Astrocyte (in vitro differentiated cells and primary cell): Measurements from ENCODE around the gene RFC3. TPM values are rescaled to one million over a fixed set of nuclear protein-coding genes. Genes with fewer than 3 reads are reported as not detected.

Source experiments
- DNase-seq: peaks from one replicate; pipeline ENCODE4 v3.0.0-alpha.2; 2010; ENCODE audit warnings: low read depth
- FAIRE-seq: peaks from 2 replicates; lab custom pipeline; 2011; peaks lifted over from hg19 to GRCh38; lab: Jason Lieb, UNC
- H2AFZ ChIP-seq: 2 replicates; pipeline ENCODE4 v1.6.0; 2012; ENCODE audit warnings: low read depth, low read length, inconsistent platforms
- H3K27ac ChIP-seq: 2 replicates; pipeline ENCODE4 v1.5.1; 2011; ENCODE audit warnings: low read depth, low read length, inconsistent platforms
- H3K27me3 ChIP-seq: 2 replicates; pipeline ENCODE4 v1.6.0; 2011; ENCODE audit warnings: low read length, inconsistent platforms; ENCODE audit not compliant: insufficient read depth
- H3K36me3 ChIP-seq: 2 replicates; pipeline ENCODE4 v1.5.1; 2011; ENCODE audit warnings: low read length, inconsistent platforms; ENCODE audit not compliant: insufficient read depth
- H3K4me1 ChIP-seq: 2 replicates; pipeline ENCODE4 v1.5.1; 2011; ENCODE audit warnings: low read length, inconsistent platforms; ENCODE audit not compliant: insufficient read depth
- H3K4me2 ChIP-seq: 2 replicates; pipeline ENCODE4 v1.6.0; 2012; ENCODE audit warnings: low read length, inconsistent platforms
- H3K4me3 ChIP-seq: 2 replicates; pipeline ENCODE4 v1.5.1; 2011; ENCODE audit warnings: low read depth, mild to moderate bottlenecking, low read length, inconsistent platforms; ENCODE audit not compliant: insufficient read depth
- H3K79me2 ChIP-seq: 2 replicates; pipeline ENCODE4 v1.6.0; 2012; ENCODE audit warnings: mild to moderate bottlenecking, low read length, inconsistent platforms; ENCODE audit not compliant: insufficient read depth
- H3K9ac ChIP-seq: 2 replicates; pipeline ENCODE4 v1.6.0; 2012; ENCODE audit warnings: mild to moderate bottlenecking, low read length, inconsistent platforms
- H3K9me3 ChIP-seq: 2 replicates; pipeline ENCODE4 v1.5.1; 2012; ENCODE audit warnings: low read depth, mild to moderate bottlenecking, low read length, inconsistent platforms; ENCODE audit not compliant: insufficient read depth
- H4K20me1 ChIP-seq: 2 replicates; pipeline ENCODE4 v1.6.0; 2012; ENCODE audit warnings: low read length, inconsistent platforms; ENCODE audit not compliant: insufficient read depth
- H3K27ac Mint-ChIP-seq: one replicate; pipeline ENCODE4 v1.8.0; 2021; ENCODE audit warnings: mild to moderate bottlenecking, mixed read lengths; ENCODE audit not compliant: unreplicated experiment
- H3K27me3 Mint-ChIP-seq: one replicate; pipeline ENCODE4 v1.8.0; 2021; ENCODE audit warnings: low read depth, mixed read lengths; ENCODE audit not compliant: unreplicated experiment
- H3K36me3 Mint-ChIP-seq: one replicate; pipeline ENCODE4 v1.8.0; 2021; ENCODE audit warnings: low read depth, mixed read lengths; ENCODE audit not compliant: unreplicated experiment
- H3K4me1 Mint-ChIP-seq: one replicate; pipeline ENCODE4 v1.8.0; 2021; ENCODE audit warnings: low read depth, mixed read lengths; ENCODE audit not compliant: unreplicated experiment
- H3K4me3 Mint-ChIP-seq: one replicate; pipeline ENCODE4 v1.8.0; 2021; ENCODE audit warnings: mild to moderate bottlenecking, moderate library complexity, mixed read lengths; ENCODE audit not compliant: unreplicated experiment
- H3K9me3 Mint-ChIP-seq: one replicate; pipeline ENCODE4 v1.8.0; 2021; ENCODE audit warnings: mild to moderate bottlenecking, mixed read lengths; ENCODE audit not compliant: unreplicated experiment
- CTCF ChIP-seq: IDR thresholded peaks from 2 replicates; pipeline ENCODE4 v1.5.1; 2011; ENCODE audit warnings: low read depth, mild to moderate bottlenecking, inconsistent platforms, low read length, moderate library complexity; ENCODE audit not compliant: insufficient read depth
- EZH2 ChIP-seq: IDR thresholded peaks from 2 replicates; pipeline ENCODE4 v1.6.1; 2012; ENCODE audit warnings: mild to moderate bottlenecking, low read length, inconsistent platforms; ENCODE audit not compliant: insufficient read depth
- total RNA-seq: library from RNA; stranded (reverse); gene quantifications from 2 replicates; pipeline ENCODE4 v1.2.1, GENCODE V29; 2021

RFC3 gene
- total RNA-seq, 1 donor from 2014 or later = 8.2 TPM

GRCh38 chr13:33859691-33860303 lies 41.8 kb downstream of the RFC3 start:
- no peaks in the 10 kb centered on the region for H3K27me3 Mint-ChIP-seq
- H3K27ac ChIP-seq = no peak overlapping the region
- H3K9me3 ChIP-seq = no peaks in the 10 kb centered on the region
- no peak overlapping the region for H3K4me3 Mint-ChIP-seq
- TF ChIP-seq CTCF = no peak
- TF ChIP-seq EZH2 = no peak
- no peak overlapping the region for H2AFZ ChIP-seq
- no peak for DNase-seq
- no peaks in the 10 kb centered on the region for H3K4me1 ChIP-seq
- H3K9ac ChIP-seq = no peak overlapping the region
- no peak overlapping the region for H3K4me2 ChIP-seq
- no peak for FAIRE-seq
- no peak overlapping the region for H3K4me3 ChIP-seq
- no peaks in the 10 kb centered on the region for H3K27me3 ChIP-seq
- no peaks in the 10 kb centered on the region for H3K36me3 Mint-ChIP-seq
- H3K9me3 Mint-ChIP-seq = no peaks in the 10 kb centered on the region
- peaks cover 15% of the 10 kb centered on the region for H3K4me1 Mint-ChIP-seq
- no peak overlapping the region for H3K27ac Mint-ChIP-seq
- H3K36me3 ChIP-seq = no peaks in the 10 kb centered on the region
- H3K79me2 ChIP-seq = no peaks in the 10 kb centered on the region
- no peaks in the 10 kb centered on the region for H4K20me1 ChIP-seq

GRCh38 chr13:33860526-33860925 lies 42.6 kb downstream of the RFC3 start:
- Histone ChIP-seq H3K4me2 (no peak overlapping the region), H3K27ac (no peak overlapping the region), H4K20me1 (no peaks in the 10 kb centered on the region), H3K4me3 (no peak overlapping the region), H3K27me3 (no peaks in the 10 kb centered on the region), H3K9me3 (no peaks in the 10 kb centered on the region), H3K36me3 (no peaks in the 10 kb centered on the region), H3K79me2 (no peaks in the 10 kb centered on the region), H2AFZ (peak overlapping the region; percentile 37), H3K9ac (no peak overlapping the region), H3K4me1 (no peaks in the 10 kb centered on the region)
- Mint-ChIP-seq H3K36me3 (no peaks in the 10 kb centered on the region), H3K4me3 (no peak overlapping the region), H3K9me3 (no peaks in the 10 kb centered on the region), H3K27me3 (no peaks in the 10 kb centered on the region), H3K27ac (no peak overlapping the region), H3K4me1 (peaks cover 8% of the 10 kb centered on the region)
- TF ChIP-seq CTCF = no peak
- no peak for TF ChIP-seq EZH2
- DNase-seq = no peak
- no peak for FAIRE-seq

- Mint-ChIP-seq H3K27me3 (no peaks in the 10 kb centered on the region), H3K36me3 (no peaks in the 10 kb centered on the region), H3K9me3 (no peaks in the 10 kb centered on the region), H3K4me3 (no peak overlapping the region), H3K4me1 (peaks cover 5% of the 10 kb centered on the region), H3K27ac (no peak overlapping the region)
- no peak overlapping the region for H2AFZ ChIP-seq
- no peaks in the 10 kb centered on the region for H3K4me1 ChIP-seq
- H3K27me3 ChIP-seq = no peaks in the 10 kb centered on the region
- H3K4me3 ChIP-seq = no peak overlapping the region
- TF ChIP-seq EZH2 = no peak
- TF ChIP-seq CTCF = no peak
- no peaks in the 10 kb centered on the region for H3K36me3 ChIP-seq
- no peak for DNase-seq
- H3K27ac ChIP-seq = no peak overlapping the region
- no peaks in the 10 kb centered on the region for H4K20me1 ChIP-seq
- no peak overlapping the region for H3K4me2 ChIP-seq
- no peaks in the 10 kb centered on the region for H3K9me3 ChIP-seq
- H3K9ac ChIP-seq = no peak overlapping the region
- no peak for FAIRE-seq
- H3K79me2 ChIP-seq = no peaks in the 10 kb centered on the region
These were observed 44.1 kb downstream of the RFC3 start for GRCh38 chr13:33862016-33862415.
